GM21367 (cell line): ENCODE results near the gene MOGAT2.
"Not testable (repeated sequence)": the region's sequence is repeated elsewhere in the genome, so short reads cannot be mapped to it uniquely, and the experiment has no call there.

Source experiments
- ATAC-seq: cut with Tn5 transposase; IDR thresholded peaks from one replicate; pipeline ENCODE4 v1.9.1; 2021; ENCODE audit not compliant: unreplicated experiment

Gene MOGAT2

DNA sequence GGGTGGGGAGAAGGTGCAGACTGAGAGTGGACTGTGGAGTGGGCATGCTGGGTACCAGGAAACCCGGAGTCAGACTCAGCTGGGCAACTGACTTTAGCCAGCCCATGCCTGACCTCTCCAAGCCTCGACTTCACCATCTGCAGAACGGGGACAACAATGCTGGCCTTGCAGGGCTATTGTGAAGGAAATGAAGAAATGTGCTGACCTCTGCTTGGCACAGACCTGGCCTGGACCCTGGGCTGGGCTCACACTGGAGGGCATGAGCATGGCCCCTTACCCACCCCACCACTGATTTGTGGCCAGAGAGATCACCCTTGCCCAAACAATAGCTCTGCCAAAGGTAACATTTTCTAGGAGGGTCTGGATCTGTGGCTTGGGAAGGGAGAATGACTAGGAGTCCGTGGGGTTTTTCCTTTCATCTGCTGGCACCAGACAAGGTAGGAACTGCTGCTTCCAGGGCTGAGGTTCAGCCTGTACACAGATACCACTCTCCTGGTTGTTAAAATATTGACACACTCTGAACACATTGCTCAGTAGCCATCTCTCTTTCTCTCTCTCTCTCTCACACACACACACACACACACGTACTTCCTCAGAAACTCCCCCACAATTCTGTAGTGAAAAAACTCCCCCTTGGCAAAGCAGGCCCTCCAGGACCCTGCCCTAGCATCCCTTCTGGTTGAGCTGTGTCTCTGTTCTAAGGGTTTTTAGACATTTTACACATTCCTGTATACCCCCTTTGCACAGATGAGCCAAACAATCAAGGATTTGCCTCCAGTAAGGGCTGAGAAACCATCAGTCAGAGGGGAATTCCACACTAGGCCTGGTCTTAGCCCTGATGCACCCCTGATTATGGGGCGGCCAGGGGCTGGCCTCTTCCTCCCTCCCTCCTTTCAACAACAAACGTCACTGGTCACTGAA lies 1.0 kb downstream of the MOGAT2 start:
- no peak for ATAC-seq

DNA sequence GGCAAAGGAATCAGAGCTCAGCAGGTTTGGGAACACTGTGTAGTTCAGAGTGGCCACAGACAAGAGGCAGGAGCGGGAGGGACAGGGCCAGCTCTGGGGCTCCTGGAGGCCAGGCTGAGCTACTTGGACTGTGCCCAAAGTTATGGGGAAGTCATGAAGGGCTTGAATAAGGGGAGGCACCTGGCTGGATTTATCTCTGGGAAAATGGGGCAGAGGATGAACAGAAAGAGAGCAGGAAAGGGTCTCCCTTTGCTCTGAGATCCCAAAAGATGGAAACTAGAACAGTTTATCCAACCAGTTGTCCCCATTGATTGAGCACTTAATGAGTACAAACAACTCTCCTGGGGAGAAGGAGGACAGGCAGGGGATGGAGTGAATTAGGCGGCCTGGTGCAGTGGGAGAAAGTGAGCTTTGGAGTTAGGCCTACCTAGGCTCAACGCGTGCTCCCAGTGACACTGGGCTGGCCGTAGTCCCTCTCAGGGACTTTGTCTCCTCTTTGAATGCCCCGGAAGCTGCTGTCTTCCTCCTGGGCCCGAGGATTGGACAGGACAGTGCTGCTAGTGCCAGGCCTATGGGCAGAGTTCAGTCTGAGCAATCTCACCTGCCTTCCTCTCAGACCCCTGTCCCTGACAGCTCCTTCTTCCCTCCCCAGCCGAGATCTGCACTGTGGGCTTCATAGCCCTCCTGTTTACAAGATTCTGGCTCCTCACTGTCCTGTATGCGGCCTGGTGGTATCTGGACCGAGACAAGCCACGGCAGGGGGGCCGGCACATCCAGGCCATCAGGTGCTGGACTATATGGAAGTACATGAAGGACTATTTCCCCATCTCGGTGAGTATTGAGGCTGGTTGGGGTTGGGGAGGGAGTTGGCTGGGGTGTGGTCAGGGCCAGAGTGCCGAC lies 2.0 kb downstream of the MOGAT2 start:
- no peak for ATAC-seq

DNA sequence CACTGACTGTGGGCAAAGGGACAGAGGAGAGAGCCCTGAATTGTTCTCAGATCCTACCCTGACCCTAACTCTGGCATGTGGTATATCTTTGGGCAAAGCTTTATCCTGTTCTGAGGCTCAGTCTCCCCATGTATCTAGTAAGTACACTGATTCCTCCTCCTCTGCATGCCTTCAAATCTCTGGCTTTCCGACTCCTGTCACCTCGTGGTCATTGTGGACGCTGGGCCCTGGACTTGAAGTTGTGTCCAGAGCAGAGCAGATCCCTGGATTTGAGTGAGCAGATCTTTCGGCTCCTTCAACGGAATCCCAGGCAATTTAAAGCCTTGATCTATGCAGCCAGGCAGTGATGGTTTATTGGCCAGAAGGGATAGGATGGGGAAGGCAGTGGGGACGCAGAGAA lies 3.0 kb downstream of the MOGAT2 start:
- ATAC-seq: no peak

DNA sequence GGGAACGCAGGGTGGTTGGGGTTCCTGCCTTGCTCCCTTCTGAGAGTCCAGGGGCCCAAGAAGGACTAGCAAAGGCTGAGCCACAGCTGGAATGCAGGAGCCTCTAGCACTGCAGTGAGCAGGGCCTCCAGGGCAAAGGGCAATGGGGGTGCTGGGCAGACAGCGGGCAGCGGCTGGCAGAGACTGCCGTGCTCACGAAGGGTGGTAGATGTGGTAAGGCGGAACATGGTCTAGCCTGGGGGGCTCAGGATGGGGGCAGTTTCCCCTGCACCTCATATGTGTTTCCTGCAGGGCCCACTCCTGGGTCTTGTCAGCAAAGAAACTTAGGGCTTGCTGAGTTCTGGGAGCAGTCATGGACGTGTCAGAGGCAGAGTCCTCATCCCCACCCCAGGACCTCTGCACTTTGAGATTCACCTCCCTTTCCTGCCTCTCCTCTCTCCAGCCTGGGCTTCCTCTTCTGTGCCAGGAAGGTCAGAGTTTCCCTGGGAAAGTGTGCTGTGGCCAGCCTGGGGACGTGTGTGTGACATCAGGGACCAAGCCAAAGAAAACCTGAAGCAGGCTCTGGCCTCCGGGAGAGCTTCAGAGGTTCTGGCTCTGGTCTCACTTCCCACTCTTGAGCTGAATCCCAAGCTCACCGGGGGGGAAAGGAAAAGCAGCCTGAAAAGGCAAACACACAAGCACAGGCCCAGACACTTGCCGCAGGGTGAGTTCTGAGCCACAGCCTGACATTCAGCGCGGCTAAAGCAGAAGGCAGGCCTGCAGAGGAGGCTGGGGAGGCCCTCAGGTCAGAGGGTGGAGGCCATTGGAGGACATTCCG lies 4.4 kb downstream of the MOGAT2 start:
- no peak for ATAC-seq

DNA sequence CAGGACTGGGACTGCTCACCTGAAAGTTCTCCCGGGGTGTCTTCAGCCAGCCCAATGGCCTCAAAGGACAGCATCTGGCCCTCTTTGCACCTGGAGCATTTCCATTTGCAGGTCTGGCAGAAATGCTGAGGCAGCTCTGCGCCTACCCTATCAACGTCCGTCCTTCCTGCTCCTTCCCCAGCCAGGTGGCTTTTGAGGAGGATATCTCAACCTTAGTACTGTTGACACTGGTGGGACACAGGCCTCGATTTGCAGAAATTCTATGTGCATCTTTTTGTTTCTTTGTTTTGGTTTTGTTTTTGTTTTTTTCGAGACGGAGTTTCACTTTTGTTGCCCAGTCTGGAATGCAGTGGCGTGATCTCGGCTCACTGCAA lies 5.0 kb downstream of the MOGAT2 start:
- ATAC-seq: no peak

DNA sequence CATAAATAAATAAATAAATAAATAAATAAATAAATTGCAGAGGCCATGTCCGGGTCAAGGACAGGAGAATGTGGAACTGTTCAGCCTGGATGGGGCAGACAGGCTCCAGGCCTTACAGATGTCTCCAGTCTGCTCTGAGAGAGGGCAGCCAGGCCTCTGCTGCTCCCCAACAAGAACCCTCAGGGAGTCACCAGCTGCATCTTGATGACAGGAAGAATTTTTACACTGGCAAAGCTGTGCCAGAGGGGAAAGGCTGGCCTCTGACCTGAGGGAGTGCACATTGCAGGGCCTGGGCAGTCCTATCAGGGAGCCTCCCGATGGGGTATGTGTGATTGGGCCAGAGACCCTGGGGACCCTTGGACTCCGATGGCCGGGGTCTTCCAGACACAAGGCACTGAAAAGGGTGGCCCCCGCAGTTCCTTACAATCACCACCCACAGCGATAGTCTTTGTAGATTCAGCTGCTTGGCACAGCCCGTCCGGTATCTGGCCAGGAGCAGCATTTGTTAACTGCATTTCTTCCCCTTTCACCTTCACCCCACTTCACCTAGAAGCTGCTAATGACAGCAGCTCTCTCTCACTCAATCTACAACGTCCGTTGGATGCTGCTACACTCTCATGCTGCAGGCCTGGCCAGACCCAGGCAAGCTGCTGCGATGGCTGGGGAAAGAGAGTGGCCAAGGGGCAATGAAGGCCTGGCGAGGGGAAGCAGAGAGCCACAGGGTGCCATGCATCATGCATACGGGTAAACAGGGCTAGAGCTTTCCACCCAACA lies 8.1 kb downstream of the MOGAT2 start:
- no peak for ATAC-seq

DNA sequence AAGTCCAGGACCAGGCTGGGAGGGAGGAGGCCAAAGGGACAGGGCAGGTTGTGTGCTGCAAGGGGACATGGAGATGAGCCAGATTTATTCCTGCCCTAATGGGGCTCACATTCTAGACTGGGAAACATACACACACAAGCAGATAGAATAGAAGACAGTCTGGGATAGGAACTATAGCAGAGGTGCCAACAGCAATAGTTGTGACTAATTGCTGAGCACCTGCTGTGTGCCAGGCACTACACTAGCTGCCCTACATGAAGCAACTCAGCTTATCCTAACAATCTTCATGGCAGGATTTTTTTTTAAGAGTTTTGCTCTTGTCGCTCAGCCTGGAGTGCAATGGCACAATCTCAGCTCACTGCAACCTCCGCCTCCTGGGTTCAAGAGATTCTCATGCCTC lies 11.4 kb downstream of the MOGAT2 start:
- no peak for ATAC-seq

DNA sequence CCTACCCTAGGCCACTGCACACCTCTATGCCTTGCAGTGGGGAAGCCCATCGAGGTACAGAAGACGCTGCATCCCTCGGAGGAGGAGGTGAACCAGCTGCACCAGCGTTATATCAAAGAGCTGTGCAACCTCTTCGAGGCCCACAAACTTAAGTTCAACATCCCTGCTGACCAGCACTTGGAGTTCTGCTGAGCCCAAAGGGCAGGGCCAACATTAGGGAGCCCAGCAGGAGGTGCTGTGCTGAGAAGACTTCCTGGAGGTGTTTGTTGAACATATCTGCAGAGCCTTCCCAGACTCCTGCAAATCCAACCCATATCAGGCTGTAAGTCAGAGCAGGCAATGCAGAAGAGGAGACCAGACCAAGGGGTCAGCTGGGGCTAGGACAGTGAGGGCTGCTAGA lies 13.5 kb downstream of the MOGAT2 start:
- no peak for ATAC-seq

DNA sequence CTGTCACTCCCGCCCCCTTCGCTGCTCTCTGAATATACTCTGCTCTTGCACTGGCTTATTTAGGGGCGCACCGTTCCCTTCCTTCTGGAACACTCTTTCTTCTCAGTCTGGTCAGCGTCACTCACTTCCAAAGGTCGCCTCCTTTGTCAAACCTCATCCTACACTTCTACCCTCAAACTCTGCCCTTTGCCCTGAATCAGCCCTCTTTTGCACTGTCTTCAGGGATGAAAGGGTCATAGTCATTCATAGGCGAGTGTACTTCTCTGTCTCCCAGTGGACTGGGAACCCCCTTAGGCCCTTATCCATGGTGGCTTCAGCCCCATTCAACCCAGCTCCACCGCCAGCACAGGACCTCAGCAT lies 15.4 kb downstream of the MOGAT2 start:
- ATAC-seq: no peak

DNA sequence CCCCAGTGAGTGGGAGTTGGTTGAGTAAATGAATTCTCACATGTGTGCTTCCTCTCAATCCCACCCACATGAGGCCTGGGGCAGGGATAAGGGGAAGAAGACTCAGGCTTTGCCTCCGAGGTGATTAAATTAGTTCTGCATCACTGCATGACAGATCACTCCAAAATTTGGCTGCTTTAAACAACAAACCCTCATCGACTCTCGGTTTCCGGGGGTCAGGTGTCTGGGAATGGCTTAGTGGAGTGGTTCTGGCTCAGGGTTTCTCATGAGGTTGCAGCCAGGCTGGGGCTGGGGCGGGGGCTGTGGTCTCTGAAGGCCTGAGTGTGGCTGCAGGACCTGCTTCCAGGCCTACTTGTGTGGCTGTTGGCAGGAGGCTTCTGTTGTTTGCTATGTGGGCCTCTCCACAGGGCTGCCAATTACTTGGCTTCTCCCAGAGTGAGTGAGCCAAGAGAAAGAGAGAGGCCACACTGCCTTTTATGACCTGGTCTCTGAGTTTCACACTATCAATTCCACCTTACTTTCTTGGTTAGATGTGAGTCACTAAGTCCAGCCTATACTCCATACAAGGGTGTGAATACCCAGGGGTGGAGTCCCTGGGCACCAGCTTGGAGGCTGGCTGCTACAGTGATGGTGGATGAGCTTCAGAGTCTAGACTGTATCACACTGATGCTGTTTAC lies 15.9 kb downstream of the MOGAT2 start:
- ATAC-seq: no peak

DNA sequence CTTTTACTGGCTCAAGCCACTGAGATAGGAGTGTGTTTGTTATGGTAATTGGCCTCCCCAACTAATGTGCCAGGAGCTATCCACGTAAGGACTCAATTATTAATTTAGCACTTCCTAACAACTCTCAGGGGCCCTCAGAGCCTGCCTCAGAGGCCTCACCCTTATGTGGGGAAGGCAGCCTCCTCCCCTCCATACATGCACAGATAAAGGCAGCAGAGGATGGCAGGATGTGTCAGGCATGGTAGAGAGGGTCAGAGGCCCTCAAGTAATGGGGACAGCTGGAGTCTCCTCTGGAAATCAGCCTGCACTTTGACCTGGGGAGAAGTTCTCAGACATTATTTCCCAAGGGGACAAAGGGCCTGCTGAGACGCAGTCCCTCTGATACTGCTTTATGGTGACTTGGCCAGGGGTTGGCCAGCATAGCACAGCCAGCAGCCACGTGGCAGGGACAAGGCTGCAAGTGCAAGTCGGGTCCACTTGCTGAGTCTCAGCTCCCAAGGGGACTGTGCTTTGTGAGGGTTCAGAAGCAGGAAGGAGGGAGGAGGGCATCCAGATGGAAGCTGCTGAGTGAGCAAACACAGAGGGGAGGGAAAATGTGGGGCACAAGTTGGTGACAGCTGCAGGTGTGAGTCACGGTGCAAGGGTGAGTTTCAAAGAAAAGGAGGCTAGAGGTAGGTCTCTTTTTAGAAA lies 17.0 kb downstream of the MOGAT2 start:
- no peak for ATAC-seq

DNA sequence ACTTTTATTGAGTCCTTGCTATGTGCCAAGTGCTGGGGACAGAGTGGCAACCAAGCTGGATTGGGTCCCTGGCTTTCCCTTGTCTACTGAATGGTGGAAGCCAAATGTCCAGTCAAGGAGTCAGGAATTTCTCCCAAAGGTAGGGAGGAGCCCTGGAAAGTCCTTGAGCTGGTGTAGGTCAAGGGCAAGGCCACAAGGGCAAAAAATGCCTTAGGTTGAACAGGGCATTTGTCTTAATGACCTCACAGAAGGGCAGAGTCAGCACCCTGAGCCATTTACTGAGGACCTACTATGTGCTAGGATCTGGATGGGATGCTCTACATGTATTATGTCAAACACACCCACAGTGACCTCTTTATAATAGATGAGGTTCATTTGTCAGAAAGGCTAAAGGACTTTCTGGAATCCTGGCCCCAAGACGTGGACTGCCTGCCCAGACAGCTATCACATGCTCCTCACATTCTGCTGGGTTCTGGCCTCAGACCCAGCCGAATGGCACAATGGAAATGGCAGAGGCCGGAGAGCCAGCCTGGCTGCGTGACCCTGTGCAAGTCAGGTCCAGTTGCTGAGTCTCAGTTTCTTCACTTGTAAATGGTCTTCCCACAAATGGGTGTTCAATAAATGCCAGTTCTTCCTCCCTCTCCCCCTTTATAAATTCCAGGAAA lies 17.7 kb downstream of the MOGAT2 start:
- no peak for ATAC-seq

DNA sequence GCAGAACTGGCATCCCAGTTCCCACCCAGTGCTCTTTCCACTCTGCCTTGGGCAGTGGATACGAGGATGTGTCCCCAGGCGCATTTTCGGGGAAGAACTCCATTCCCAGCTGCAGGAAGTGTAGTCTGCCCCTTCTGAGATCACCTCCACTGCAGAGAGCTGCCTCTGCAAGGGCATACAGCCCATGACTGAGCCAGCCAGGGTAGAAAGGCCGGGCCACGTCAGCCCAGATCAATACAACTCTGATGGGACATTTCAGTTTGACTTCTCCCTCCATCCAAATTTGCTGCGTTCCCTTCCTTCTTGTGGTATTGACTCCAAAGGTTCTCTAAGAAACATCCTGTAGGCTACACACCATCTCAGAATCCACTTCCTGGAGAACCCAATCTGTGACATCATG lies 19.7 kb downstream of the MOGAT2 start:
- no peak for ATAC-seq

DNA sequence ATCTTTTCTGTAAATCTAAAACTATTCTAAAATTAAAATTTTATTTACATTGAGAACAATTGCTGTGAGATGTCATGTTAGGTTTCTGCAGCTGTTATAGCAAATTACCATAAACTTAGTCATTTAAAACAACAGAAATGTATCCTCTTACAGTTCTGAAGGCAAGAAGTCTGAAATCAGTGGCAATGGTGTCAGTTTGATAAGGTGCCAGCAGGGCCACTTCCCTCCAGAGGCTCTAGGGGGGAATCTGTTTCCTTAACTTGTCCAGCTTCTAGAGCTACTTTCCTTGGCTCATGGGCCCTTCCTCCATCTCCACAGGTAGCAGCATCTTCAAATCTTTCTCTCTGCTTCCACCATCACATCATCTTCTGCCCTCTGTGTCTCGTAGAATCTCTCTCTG lies 23.0 kb downstream of the MOGAT2 start:
- no peak for ATAC-seq

DNA sequence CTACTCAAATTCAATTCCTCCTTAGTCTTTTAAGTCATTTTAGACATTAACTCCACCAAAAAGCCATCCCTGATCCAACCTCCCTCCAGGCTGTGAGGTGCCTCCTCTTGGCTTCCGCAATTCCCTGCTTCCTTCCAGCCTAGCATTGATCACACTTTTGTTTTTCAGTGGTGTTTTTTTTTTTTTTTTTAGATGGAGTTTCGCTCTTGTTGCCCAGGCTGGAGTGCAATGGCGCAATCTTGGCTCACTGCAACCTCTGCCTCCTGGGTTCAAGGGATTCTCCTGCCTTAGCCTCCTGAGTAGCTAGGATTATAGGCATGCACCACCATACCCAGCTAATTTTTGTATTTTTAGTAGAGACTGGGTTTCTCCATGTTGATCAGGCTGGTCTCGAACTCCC lies 25.5 kb downstream of the MOGAT2 start:
- not testable (repeated sequence) for ATAC-seq

DNA sequence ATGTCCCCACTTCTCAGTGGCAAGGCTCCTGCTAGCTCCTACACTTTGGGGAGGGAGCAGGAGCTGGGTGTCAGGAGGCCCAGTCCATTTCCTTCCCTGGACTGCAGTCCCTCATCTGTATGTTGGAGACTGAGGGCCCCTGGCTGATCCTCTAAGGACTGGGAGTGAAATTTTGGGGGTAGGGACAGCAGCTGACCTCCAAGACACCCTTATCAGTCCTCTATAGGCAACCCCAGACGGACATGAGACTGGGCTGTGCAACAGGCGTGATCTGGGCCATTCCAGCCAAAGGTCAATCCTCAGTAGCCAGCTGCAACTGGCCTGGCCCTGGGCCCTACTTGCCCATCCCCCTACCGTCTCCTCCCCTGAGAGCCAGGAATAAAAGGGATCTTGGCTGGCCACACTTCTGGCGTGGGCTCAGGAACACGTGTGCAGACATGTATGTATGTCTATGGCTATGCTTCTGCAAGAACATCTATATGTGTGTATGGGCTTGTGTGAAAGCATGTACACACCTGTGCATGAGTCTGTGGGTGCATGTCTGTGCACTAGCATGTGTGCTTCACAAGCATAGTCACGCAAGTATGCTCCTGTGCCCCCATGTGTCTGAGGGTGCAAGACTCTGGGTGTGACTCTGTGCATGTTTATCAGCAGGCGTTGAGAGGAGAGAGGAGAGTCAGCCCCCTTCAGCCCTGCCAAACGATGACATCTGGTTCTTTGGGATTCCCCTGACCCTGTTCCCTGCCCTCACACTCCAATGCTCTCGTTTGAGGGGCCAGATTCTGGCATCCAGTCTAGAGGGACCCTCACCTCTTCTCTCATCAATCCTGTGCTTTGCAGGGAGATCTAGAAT lies 26.3 kb downstream of the MOGAT2 start:
- ATAC-seq: no peak

DNA sequence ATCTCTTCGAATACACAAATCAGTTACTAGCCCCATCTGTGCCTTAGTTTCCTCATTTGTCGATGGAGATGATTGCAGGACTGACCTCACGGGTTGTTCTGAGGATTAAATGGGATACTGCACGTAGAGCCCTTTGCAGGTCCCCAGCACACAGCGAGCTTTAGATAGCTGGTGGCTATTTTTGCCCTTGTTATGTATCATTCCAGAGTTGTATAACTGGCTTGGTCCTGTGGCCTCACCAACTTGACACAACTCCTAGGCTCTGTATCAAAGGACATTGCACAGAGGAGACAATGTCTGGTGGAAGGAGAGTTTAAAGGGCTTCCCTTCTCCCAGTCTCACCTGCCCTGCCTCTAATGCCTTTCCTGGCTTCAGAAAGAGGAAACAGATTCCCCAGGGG lies 28.2 kb downstream of the MOGAT2 start:
- ATAC-seq: no peak

DNA sequence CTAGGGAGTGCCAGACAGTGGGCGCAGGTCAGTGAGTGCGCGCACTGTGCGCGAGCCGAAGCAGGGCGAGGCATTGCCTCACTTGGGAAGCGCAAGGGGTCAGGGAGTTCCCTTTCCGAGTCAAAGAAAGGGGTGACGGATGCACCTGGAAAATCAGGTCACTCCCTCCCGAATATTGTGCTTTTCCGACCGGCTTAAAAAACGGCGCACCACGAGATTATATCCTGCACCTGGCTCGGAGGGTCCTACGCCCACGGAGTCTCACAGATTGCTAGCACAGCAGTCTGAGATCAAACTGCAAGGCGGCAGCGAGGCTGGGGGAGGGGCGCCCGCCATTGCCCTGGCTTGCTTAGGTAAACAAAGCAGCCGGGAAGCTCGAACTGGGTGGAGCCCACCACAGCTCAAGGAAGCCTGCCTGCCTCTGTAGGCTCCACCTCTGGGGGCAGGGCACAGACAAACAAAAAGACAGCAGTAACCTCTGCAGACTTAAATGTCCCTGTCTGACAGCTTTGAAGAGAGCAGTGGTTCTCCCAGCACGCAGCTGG lies 31.2 kb downstream of the MOGAT2 start:
- ATAC-seq: not testable (repeated sequence)
